ENCODE data around the gene KCNMB1.

KCNMB1 gene

DNA sequence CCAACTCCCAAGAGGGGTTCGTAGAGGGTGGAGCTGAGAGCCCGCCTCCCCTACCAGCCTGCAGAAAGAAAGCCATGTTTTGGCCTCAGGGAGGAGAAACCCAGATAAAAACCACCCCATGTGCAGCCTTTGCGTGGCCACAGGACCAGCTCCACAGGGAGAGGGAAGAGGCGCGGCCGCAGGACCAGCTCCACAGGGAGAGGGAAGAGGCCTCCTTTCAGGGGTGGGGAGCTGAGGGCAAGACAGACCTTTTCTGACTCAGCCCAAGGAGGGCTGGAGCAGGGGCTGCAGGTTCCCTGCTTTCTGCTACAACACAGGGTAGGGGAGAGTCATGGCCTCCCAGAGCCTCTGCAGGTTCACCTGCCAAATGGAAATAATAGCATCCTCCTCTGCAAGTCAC lies 37.6 kb upstream of the KCNMB1 start:
- no peak for DNase-seq (ENCODE audit: low read depth)
- no peak overlapping the region for H3K4me3 ChIP-seq (ENCODE audit: low read depth, low read length)
- TF ChIP-seq MAX (IDR thresholded peaks at IDR 0.05; ENCODE audit: low read depth, low read length) = no peak
- TF ChIP-seq POLR2A (IDR thresholded peaks at IDR 0.05; ENCODE audit: extremely low read depth, insufficient read length) = no peak
- no peak for TF ChIP-seq MYC (IDR thresholded peaks at IDR 0.05; ENCODE audit: low read depth, low read length)
- TF ChIP-seq, protein P1, sequence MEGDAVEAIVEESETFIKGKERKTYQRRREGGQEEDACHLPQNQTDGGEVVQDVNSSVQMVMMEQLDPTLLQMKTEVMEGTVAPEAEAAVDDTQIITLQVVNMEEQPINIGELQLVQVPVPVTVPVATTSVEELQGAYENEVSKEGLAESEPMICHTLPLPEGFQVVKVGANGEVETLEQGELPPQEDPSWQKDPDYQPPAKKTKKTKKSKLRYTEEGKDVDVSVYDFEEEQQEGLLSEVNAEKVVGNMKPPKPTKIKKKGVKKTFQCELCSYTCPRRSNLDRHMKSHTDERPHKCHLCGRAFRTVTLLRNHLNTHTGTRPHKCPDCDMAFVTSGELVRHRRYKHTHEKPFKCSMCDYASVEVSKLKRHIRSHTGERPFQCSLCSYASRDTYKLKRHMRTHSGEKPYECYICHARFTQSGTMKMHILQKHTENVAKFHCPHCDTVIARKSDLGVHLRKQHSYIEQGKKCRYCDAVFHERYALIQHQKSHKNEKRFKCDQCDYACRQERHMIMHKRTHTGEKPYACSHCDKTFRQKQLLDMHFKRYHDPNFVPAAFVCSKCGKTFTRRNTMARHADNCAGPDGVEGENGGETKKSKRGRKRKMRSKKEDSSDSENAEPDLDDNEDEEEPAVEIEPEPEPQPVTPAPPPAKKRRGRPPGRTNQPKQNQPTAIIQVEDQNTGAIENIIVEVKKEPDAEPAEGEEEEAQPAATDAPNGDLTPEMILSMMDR (IDR thresholded peaks at IDR 0.05; ENCODE audit: low read depth, low read length) = no peak

DNA sequence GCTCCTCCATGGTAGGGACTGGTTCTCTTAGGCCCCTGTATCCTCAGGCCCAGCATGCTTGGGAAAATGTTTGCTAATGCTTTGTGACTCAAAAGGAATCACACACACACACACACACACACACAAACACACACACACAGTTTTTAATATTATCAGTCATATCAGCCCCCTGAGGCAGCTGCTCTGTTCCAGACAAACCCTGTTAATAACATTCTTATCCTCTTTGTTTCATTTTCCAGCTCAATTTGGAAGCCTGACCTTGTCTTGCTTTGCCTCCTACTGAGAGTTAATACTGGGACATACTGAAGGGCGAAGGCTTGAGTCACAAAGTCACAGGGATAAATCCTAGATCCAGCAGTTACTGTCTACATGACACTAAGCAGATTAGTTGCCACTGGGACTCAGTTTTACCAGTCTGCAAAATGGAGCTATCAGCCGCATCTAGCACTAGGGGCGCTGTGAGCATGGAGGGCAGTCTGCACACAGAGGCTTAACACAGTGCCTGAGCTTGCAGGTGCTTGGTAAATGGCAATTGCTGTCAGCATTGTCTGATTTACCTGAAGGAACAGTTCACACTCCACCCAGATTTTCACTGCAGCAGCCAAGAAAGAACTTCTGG lies 37.1 kb upstream of the KCNMB1 start:
- H3K4me3 ChIP-seq (ENCODE audit: low read depth, low read length) = no peak overlapping the region
- no peak for DNase-seq (ENCODE audit: low read depth)
- TF ChIP-seq, protein P1 (IDR thresholded peaks at IDR 0.05; ENCODE audit: low read depth, low read length) = peak; percentile 8
- no peak for TF ChIP-seq MAX (IDR thresholded peaks at IDR 0.05; ENCODE audit: low read depth, low read length)

- DNase-seq (ENCODE audit: low read depth) = no peak
- H3K4me3 ChIP-seq (ENCODE audit: low read depth, low read length) = no peak overlapping the region
- TF ChIP-seq MAX (IDR thresholded peaks at IDR 0.05; ENCODE audit: low read depth, low read length) (no peak), MYC (IDR thresholded peaks at IDR 0.05; ENCODE audit: low read depth, low read length) (no peak), POLR2A (IDR thresholded peaks at IDR 0.05; ENCODE audit: extremely low read depth, insufficient read length) (no peak)
- TF ChIP-seq, protein P1 (IDR thresholded peaks at IDR 0.05; ENCODE audit: low read depth, low read length) = no peak
These were observed 36.6 kb upstream of the KCNMB1 start for GRCh38 chr5:170425731-170426130.

- TF ChIP-seq POLR2A (IDR thresholded peaks at IDR 0.05; ENCODE audit: extremely low read depth, insufficient read length) = no peak
- TF ChIP-seq, protein P1 (IDR thresholded peaks at IDR 0.05; ENCODE audit: low read depth, low read length) = no peak
- TF ChIP-seq MYC (IDR thresholded peaks at IDR 0.05; ENCODE audit: low read depth, low read length) = no peak
- TF ChIP-seq MAX (IDR thresholded peaks at IDR 0.05; ENCODE audit: low read depth, low read length) = no peak
- H3K4me3 ChIP-seq (ENCODE audit: low read depth, low read length) = no peak overlapping the region
- no peak for DNase-seq (ENCODE audit: low read depth)
These were observed 35.5 kb upstream of the KCNMB1 start for GRCh38 chr5:170424629-170425028.

DNA sequence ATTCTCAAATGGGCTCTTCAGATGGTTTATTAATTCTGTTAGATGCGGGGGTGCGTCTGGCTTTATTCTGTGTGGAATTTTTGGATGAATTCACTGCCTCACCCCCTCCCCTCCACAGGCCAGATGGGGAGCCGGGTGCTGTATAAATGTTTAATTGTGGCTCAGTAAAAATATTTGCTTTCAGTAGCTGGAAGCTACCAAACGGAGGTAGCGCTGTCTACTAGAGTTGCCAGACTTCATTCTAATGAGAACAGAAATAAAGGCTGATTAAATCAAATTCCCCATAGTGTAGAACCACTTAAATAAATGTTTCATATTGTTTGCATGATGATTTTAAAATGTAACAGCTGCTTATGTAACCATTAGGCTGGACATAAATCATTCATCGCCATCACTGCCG lies 34.5 kb upstream of the KCNMB1 start:
- no peak for DNase-seq (ENCODE audit: low read depth)
- H3K4me3 ChIP-seq (ENCODE audit: low read depth, low read length) = no peak overlapping the region
- TF ChIP-seq MYC (IDR thresholded peaks at IDR 0.05; ENCODE audit: low read depth, low read length) (no peak), MAX (IDR thresholded peaks at IDR 0.05; ENCODE audit: low read depth, low read length) (no peak), POLR2A (IDR thresholded peaks at IDR 0.05; ENCODE audit: extremely low read depth, insufficient read length) (no peak)
- TF ChIP-seq, protein P1 (IDR thresholded peaks at IDR 0.05; ENCODE audit: low read depth, low read length) = no peak

All from NB4 (cell line).